Esophagus muscularis mucosa (tissue), 4 donors: Measurements from ENCODE around the gene ATP4B.

Experiments used
- CTCF ChIP-seq, 3 experiments: fragments of 200-600 bp in 2 of 3; fragments of 450-650 bp in 1 of 3; sonication (generic) in 2 of 3; IDR thresholded peaks; one replicate each; pipeline ENCODE4 v1.5.1; 2017 to 2019; ENCODE audit warnings: antibody characterized with exemption in 3 of 3, mild to moderate bottlenecking in 2 of 3, moderate library complexity in 1 of 3
- EP300 ChIP-seq: sonication (generic); formaldehyde crosslinking; IDR thresholded peaks from one replicate; pipeline ENCODE4 v1.6.1; 2017; ENCODE audit warnings: antibody characterized with exemption
- POLR2A ChIP-seq: fragments of 450-650 bp; IDR thresholded peaks from one replicate; pipeline ENCODE4 v1.6.1; 2017; ENCODE audit warnings: antibody characterized with exemption, moderate library complexity, mild to moderate bottlenecking, low read depth

DNA sequence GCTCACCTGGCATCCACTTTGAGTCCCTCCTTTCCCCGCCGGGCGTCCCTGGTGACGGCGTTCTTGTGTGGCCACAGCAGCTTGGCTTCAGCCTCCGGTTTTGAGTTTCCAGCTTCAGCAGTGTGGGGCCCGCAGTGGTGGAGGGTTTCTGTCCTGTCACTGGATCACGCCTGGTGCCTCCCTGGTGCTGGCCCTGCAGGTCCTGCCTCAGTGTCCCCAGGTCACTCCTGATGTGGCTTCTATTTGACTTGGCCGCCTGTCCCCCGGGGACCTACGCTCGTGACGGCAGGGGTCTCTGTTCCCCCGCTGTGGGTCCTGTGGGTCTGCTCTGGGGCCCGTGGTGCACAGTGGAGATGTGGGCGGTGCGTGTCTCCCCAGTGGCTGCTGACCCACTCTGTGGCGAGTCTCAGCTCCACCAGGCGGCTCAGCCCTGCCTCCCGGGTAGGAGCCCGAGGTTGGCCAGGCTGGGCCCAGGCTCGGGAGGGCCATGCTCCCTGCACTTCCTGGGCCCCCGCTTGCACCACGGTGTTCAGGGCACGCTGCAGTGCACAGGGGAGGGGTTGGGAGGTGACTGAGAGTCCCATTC lies 1.9 kb downstream of the ATP4B start:
- TF ChIP-seq CTCF (IDR thresholded peaks at IDR 0.05) (no peak), POLR2A (no peak), EP300 (no peak)
